Measurements from ENCODE around the gene UBE2M.
"Not testable (repeated sequence)": the region's sequence is repeated elsewhere in the genome, so short reads cannot be mapped to it uniquely, and the experiment has no call there.

The UBE2M gene

DNA sequence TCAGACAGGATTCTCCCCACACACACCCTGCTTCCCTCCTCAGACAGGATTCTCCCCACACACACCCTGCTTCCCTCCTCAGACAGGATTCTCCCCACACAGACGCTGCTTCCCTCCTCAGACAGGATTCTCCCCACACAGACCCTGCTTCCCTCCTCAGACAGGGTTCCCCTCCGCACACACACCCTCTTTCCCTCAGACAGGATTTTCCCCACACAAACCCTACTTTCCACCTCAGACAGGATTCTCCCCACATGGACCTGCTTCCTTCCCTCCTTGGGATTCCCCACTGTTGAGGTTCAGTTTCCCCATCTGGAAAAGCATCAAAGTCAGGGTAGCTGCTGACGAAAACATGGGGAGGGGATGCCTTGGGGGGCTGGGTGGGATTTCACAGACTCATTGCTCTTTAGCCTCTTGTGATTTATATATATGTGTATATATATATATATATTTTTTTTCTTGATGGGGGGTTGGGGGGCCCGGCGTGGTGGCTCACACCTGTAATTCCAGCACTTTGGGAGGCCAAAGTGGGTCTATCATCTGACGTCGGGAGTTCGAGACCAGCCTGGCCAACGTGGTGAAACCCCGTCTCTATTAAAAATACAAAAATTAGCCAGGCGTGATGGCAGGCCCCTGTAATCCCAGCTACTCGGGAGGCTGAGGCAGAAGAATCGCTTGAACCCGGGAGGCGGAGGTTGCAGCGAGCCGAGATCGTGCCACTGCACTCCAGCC lies 15.6 kb downstream of the UBE2M start:
- DNase-seq (ENCODE audit: insufficient read length, low spot score); FAIRE-seq: not testable (repeated sequence)

DNA sequence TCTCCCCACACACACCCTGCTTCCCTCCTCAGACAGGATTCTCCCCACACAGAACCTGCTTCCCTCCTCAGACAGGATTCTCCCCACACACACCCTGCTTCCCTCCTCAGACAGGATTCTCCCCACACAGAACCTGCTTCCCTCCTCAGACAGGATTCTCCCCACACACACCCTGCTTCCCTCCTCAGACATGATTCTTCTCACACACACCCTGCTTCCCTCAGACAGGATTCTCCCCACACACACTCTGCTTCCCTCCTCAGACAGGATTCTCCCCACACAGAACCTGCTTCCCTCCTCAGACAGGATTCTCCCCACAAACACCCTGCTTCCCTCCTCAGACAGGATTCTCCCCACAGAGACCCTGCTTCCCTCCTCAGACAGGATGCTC lies 19.2 kb downstream of the UBE2M start:
- not testable (repeated sequence) for FAIRE-seq; DNase-seq (ENCODE audit: insufficient read length, low spot score)

DNA sequence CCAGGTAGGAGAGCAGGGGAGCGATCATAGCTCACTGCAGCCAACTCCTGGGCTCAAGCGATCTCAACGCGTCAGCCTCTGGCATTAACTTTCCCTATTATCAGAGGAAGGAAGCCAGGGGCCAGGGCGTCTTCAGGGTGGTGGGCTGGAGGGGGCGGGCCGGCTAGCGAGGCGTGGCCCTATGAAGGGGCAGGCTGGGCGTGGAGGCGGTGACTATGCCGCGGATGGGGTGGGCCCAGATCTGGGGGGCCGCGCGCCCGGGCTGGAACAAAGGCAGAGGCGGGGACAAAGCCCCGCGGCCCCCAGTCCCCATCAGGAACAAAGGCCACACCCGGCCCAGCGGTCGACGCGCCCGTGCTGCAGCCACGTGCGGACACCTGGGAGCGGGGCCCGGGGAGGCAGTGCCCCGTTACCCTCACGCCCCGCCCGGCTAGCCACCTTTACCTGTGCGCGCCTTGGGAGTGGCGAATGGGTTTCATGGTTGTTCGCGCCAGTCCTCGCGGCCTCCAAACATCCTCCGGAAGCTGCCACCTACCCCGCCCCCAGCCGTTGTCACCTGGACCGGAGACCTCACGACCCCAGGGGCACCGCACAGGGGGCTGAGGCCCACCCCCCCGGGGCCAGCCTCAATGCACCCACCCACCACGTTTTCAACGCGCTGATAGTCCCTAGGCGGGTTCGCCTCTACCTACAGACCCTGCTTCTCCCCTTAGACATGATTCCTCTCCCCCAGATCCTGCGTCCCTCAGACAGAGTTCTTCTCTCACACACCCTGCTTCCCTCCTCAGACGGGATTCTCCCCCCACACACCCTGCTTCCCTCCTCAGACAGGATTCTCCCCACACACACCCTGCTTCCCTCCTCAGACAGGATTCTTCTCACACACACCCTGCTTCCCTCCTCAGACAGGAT lies 19.9 kb downstream of the UBE2M start:
- no peak for FAIRE-seq
- no peak for DNase-seq (ENCODE audit: insufficient read length, low spot score)

DNA sequence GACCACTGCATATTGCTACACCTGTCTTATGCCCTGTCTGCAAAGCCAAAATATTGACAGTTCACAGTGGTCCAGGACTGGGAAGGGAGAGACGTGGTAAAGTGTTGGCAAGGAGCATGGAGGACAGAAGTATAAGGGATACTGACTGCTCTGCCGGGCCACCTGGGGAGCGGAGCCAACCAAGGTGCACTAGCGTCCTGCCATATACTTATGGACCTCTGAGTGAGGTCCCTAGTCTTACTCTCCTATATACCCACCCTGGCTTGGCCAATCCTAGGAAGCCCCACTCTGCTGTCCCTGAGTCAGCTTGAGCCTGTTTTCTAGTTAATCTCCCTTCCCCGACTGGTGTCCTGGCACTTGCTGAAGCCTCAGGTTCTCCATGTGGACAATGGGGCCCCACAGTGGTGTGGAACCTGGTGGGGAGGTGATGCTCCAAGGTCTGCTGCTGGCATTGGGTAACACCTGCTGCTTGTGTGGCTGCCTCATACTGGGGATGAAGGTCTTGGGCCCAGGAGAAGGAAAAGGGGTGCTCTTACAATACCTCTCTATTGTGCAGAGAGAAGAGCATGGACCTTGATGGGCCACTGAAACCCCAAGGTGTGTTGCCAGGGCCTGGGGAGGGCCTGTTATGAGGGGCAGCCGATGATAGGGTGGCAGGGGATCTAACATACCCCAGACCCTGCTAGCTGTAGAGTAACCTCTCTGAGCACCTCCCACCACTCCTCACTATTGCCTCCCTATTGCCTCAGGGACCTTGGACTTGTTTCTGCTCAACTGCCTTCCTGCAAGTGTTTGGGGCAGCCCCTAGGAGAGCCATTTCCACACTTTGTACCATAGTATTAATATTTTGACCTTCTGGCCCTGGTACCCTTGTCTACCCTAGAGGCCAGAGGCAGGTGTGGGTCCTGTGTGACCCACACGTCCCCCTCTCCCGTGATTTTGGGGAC lies 21.3 kb downstream of the UBE2M start:
- DNase-seq (ENCODE audit: insufficient read length, low spot score) (no peak), FAIRE-seq (no peak)

DNA sequence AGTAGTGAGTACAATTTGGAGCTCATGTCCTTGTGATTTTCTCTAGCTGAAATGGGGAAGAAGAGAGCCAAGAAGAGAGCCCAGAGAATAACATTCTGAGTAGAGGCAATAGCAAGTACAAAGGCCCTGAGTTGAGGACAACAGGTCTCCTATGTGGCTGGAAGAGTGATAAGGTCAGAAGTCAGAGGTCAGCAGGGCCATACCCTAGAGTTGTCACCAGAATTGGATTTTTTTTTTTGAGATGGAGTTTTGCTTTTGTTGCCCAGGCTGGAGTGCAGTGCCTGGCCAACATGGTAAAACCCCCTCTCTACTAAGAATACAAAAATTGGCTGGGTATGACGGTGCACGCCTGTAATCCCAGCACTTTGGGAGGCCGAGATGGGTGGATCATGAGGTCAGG lies 22.6 kb downstream of the UBE2M start:
- FAIRE-seq (no peak), DNase-seq (ENCODE audit: insufficient read length, low spot score) (no peak)

DNA sequence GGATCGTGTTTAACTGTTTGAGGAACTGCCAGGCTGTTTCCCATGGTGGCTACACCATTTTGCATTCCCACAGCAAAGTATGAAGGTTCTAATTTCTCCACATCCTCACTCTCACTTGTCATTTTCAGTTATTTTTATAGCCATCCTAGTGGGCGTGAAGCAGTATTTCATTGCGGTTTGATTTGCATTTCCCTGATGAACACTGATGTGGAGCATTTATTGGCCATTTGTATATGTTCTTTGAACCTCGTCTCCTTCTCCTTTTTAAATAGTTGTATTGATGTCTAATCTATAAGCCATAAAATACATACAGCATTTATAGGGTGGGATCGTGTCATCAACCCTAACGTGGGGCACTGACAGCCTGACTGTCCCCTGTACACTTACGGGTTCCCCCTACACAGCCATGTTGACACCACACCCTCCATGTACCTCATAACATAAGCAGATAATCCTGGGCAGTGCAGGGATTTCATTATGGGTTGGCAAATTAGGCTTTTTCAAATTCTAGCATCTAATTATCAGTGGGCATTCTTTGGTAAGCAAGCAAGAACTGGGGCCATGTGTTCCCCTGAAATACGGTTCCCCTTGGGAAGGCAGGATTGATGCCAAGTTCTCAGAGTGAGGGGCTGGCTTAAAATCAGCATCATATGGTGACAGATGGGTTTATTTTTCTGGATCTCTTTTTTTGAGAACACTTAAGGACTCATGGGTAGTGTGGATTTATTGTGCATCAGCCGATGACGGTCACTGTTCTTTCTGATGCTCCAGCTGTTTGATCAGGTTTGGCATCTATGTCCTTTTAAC lies 27.2 kb downstream of the UBE2M start:
- DNase-seq (ENCODE audit: insufficient read length, low spot score) (no peak), FAIRE-seq (no peak)

DNA sequence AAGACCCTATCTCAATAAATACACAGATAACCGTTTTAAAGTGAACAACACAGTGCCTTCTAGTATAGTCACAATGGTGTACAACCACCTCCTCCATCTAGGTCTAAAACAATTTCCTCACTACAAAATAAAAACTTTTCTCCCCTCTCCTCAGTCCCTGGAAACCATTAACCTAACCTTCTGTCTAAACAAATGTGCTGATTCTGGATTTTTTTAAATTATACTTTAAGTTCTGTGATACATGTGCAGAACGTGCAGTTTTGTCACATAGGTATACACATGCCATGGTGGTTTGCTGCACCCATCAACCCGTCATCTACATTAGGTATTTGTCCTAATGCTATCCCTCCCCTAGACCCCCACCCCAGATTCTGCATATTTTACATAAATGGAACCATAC lies 29.0 kb downstream of the UBE2M start:
- no peak for FAIRE-seq
- DNase-seq (ENCODE audit: insufficient read length, low spot score): no peak

DNA sequence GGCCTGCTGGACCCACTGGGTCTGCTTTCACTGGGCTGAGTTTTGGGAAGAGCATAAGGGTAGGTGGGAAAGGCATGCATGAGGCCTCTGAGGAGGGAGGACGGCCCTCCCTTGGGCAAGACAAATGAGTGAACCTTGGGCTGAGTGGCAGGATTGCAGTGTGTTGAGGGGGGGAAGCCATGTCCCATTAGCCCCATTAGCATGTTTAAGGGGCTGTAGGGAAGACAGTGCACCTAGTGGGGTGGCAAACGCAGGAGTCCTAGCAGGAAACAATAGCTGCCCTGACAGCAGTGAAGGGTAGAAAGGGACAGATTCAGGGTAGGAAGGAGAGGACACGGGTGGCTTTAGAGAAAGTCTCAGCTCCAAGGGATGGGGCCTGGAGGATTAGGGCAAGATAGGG lies 35.7 kb downstream of the UBE2M start:
- FAIRE-seq: no peak
- no peak for DNase-seq (ENCODE audit: insufficient read length, low spot score)

DNA sequence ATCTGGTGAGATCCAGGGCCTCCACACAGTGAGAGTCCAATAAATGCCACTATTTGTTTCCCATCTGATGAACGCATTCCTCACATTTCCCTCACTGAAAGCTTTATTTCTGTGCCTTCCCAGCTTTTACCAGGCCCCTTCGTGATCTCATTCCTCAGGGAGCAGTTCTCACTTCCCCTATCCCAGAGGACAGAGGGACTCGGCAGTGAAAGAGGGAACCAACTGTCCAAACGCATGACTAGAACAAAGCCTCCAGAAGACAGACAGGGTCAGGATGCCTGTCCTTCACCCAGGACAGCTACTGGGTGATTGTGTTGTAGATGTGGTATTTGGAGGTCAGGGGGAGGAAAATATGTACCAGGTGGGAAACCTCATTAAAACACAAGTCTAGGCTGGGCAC lies 36.8 kb downstream of the UBE2M start:
- FAIRE-seq (no peak), DNase-seq (ENCODE audit: insufficient read length, low spot score) (no peak)

DNA sequence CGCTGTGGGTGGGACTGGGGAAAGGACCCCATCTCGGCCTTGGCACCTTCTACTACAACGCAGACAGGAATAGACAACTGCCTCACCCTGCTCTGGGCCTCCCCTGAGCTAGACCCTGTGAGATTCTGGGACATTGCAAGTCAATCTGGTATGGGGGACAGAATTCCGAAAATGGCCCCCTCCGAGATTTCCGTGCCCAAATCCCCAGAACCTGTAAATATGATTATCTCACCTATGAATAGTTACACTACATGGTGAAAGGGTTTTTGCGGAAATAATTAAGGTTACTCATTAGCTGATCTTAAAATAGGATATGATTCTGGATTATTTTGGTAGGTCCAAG lies 38.2 kb downstream of the UBE2M start:
- DNase-seq (ENCODE audit: insufficient read length, low spot score): no peak
- FAIRE-seq: no peak

DNA sequence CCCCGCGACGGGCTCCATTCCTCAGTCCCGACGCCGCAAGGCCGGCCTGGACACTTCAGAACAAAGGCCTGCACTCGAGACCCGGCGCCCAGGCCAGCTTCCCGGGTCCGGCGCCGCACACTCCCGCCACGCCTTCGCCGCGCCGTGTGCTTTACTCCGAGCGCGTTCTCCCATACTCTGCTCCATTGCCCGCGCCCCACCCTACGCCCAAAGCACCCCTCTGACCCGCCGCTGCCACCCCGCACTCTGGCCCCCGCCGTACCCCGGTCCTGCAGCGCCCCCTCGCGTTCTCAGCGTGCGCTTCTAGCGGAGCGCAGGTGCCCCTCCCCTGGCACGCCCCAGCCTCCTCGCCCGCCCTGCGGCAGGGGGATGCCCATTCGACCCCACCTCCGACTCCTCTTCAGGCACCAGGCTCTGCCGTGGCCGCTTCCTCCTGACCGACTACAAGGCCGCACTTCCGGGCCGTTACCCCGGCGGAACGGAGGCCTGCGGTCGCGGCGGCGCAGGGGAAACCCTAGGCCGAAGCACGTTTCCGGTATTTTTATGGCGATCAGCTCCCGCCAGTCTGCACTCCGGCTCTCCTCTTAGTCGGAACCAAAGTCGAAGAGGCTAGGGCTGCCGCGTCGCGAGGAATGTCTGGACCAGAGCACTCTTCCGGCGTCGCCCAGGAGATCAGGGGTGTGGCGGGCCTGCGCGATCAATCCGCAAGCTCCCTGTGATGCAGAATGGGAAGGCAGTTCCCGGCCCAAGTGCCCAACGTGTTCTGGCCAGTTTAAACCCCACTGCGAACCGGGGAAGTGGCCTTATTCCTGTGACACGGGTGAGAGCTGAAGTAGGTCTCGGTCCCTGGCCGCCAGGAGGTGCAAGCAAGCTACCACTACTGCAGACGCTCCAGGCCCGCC lies 38.8 kb downstream of the UBE2M start, which contains the start of gene ZBTB45:
Gene ZBTB45 (minus strand): TSS at position 456 of the 902 bp plus-strand sequence. CDS start 2,137 bp downstream, outside the sequence.
- FAIRE-seq (peak; percentile 86), DNase-seq (ENCODE audit: insufficient read length, low spot score) (peak; percentile 85)

DNA sequence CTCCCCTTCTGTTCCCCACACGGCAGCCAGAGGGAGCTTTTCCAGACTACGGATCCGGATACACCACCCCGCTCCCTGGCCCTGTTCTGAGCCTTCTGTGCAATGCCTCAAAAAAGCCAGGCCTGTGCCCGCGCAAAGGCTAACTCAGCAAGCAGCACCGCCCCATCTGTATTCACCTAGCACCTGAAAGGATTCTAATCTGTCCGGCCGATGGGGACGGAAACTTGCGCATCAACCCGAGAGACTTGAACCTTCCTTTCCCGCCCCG lies 39.4 kb downstream of the UBE2M start:
- peak; percentile 84 for DNase-seq (ENCODE audit: insufficient read length, low spot score)
- FAIRE-seq: peak; percentile 23

DNA sequence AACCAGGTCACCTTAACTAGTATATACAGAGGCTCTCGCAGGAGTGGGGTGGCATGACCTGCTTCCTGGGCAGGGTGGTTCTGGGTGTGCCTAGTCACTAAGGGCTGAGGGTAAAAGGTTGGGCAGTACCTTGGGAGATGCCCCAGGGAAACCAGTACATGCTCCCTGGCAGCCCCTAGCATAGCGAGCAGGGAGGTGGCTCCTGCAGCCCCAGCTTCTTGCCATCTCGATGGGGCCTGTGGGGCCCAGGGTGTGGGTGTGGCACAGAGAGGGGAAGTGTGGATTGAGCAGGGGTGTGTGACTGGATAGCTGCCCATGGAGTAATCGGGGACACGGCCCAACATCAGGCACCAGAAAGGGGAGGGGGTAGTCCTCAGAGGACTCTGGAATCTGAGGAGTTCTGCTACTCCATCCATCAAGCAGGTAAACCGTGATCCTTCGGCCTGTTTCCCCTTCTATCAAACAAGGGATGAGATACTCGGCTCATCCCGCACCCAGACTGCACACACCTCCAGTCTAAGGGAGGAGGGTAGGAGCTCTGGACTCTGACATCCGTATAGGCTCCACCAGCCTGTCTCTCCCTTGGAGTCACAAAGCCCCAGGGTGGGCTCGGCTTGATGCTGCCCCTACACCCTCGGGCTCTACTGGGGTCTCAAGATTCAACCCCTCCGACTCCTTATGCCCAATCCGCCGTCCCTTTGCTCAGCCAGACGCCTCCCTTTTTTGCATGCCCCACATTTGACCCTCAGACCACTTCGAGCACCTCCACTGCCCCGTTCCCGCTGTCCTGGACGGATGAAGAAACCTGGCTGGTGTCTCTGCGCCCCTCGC lies 39.9 kb downstream of the UBE2M start:
- no peak for DNase-seq (ENCODE audit: insufficient read length, low spot score)
- no peak for FAIRE-seq

DNA sequence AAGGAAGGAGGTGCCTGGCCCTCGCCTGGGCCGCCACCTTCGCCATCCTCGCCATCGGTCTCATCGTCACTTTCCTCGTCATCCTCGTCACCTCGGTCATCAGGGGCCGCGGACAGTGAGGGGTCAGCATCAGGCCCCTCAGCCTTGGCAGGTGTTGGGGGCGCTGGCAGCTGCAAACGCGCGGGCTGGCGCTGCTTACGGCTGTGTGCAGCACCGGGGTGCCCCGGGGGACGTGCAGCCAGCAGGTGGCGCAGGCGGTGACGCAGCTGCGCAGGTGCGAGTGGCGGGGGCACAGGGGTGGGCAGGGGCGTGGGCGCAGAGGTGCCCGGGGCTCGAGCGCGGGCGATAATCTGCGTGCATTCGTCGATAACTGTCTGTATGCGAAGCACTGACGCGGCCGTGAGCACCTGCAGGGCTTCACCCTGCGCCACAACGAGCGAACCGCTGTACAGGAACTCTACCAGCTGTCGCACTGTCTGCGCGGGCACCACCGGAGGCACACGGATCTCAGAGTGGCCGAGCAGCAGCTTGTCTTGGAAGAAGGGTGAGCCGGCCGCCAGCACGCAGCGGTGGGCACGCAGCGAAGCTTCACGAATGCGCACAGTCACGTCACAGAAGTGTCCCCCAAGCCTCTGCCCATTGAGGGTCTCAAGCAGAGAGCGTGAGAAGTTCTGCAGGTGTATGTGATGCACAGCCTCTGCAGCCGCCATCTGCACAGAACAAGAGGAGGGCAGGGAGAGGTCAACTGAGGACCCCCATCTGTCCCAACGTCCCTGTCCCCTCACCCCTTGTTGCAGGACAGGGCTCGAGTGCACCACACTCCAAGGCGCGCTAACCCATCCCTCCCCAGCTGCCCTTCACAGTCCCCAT lies 41.2 kb downstream of the UBE2M start:
- FAIRE-seq: no peak
- DNase-seq (ENCODE audit: insufficient read length, low spot score): no peak

DNA sequence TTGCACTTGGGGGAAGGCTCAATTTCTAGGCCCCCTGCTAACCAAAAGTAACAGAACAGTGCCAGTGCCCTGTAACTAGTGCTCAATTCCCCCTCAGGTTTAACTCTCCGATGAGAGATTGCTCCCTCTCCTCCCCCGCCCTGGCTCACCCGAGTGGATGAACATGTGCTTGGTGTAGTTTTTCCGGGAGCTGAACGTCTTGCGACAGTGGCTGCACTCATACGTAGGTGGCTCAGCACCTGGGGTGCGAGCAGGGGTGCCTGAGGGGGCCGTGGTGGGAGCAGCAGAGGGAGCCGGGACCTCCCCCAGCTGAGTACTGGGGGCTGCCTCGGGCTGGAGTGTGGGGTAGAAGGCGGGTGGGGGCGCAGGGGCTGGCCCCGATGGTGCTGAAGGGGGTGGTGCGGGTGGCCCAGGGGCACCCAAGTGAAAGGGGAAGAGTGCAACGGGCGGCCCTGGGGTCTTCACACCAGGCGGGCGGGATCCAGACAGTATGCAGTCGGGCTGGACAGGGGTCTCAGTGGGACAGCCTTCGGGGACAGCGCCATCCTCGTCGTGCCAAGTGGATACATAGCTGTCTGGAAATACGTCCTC lies 42.1 kb downstream of the UBE2M start:
- no peak for FAIRE-seq
- no peak for DNase-seq (ENCODE audit: insufficient read length, low spot score)

DNA sequence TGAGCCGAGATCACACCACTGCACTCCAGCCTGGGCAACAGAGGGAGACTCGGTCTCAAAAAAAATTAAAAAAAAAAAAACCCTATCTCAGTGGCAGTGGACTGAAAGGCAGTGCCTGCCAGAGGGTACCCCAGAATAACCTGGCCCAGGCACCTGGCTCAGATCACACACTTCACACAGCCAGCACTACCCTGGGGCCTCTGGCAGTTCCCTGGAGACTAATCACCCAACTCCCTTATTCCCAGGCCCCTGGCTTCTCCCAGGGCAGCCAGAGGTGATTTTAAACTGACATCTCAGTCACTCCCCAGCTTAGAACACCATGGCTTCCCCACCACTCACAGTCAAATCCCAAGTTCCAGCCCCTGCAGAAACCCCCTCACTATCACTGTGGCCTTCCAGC lies 43.2 kb downstream of the UBE2M start:
- FAIRE-seq: no peak
- DNase-seq (ENCODE audit: insufficient read length, low spot score): no peak

DNA sequence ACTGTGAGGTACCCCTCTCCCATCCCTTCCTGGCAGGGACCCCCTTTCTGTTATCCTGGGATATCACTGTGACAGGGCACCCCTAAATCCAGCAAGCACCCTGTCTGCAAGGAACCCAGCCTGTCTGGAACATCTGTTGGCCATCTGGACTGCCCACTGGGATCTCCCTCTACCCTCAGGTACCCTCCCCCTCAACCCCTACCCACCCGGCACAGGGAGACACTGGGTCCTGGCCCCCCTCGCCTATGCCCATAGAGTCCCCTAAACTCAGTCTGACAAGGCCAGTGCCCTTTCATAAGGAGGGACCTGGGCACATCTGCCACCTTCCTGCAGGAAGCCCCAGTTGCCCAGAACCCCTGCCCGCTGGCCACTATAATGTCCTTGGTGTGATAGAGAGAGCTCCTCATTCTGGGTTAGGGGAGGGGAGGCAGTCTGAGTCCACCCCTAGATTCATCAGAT lies 43.8 kb downstream of the UBE2M start:
- no peak for FAIRE-seq

More for the DNA sequence above, 43.8 kb downstream of the UBE2M start:
- no peak for DNase-seq (ENCODE audit: insufficient read length, low spot score)

Measured in HTR-8/SVneo (cell line).